NB4 (cell line): ENCODE measurements around the gene INHBA.

Experiments
- CTCF ChIP-seq: IDR thresholded peaks from one replicate; pipeline ENCODE4 v1.5.1; 2012; ENCODE audit warnings: low read depth, low read length
- MYC ChIP-seq: IDR thresholded peaks from 2 replicates; pipeline ENCODE4 v1.6.1; 2011; ENCODE audit warnings: low read depth, low read length

GRCh38 chr7:41661596-41661995 lies 41.3 kb downstream of the INHBA start:
- TF ChIP-seq CTCF (no peak), MYC (no peak)
